Natural killer cell (primary cell): ENCODE measurements around the gene POT1. TPM values are rescaled to one million over a fixed set of nuclear protein-coding genes. Genes with fewer than 3 reads are reported as not detected.
A peak's percentile ranks its signal among the peaks of the same experiment; 100 is the strongest.
"Not testable (repeated sequence)": the region's sequence is repeated elsewhere in the genome, so short reads cannot be mapped to it uniquely, and the experiment has no call there.

Source experiments
- ATAC-seq, 3 donors: fragments of 150-1000 bp in 2 of 3; fragments of 200-7000 bp in 1 of 3; cut with Tn5 transposase; 1 replicate in 1 of 3; 2 replicates in 2 of 3; pipeline ENCODE4 v1.10.0; 2021; ENCODE audit warnings: mild to moderate bottlenecking in 2 of 3, moderate library complexity in 2 of 3
- DNase-seq, 2 donors: peaks; one replicate each; pipeline versions ENCODE4 v3.0.0 to v3.0.0-alpha.2; 2013 to 2021; ENCODE audit warnings: mixed read lengths in 1 of 2
- H3K27ac ChIP-seq: one replicate; pipeline ENCODE4 v1.5.1; 2013; ENCODE audit warnings: mild to moderate bottlenecking, low read length
- H3K27me3 ChIP-seq: one replicate; pipeline ENCODE4 v1.6.1; 2013; ENCODE audit warnings: low read length; ENCODE audit not compliant: control insufficient read depth, insufficient read depth
- H3K36me3 ChIP-seq: one replicate; pipeline ENCODE4 v1.6.1; 2013; ENCODE audit warnings: low read length; ENCODE audit not compliant: control insufficient read depth, insufficient read depth
- H3K4me1 ChIP-seq: one replicate; pipeline ENCODE4 v1.6.1; 2013; ENCODE audit warnings: low read length; ENCODE audit not compliant: control insufficient read depth, insufficient read depth
- H3K4me3 ChIP-seq: one replicate; pipeline ENCODE4 v1.5.1; 2013; ENCODE audit warnings: low read length
- H3K9me3 ChIP-seq: one replicate; pipeline ENCODE4 v1.6.1; 2013; ENCODE audit warnings: low read length; ENCODE audit not compliant: control insufficient read depth, insufficient read depth
- H3K27ac Mint-ChIP-seq, 2 donors: one replicate each; pipeline ENCODE4 v1.8.0; 2022; ENCODE audit warnings: mild to moderate bottlenecking in 2 of 2, mixed read lengths in 2 of 2, moderate library complexity in 1 of 2
- H3K27me3 Mint-ChIP-seq, 2 donors: one replicate each; pipeline ENCODE4 v1.8.0; 2022; ENCODE audit warnings: low read depth in 2 of 2, mixed read lengths in 2 of 2
- H3K36me3 Mint-ChIP-seq: one replicate; pipeline ENCODE4 v1.8.0; 2022; ENCODE audit warnings: mixed read lengths
- H3K4me1 Mint-ChIP-seq, 2 donors: one replicate each; pipeline ENCODE4 v1.8.0; 2022; ENCODE audit warnings: mixed read lengths in 2 of 2
- H3K4me3 Mint-ChIP-seq: one replicate; pipeline ENCODE4 v1.8.0; 2022; ENCODE audit warnings: mild to moderate bottlenecking, moderate library complexity, mixed read lengths
- H3K9me3 Mint-ChIP-seq, 2 donors: one replicate each; pipeline ENCODE4 v1.8.0; 2022; ENCODE audit warnings: mixed read lengths in 2 of 2
- WGBS: methylation state at CpG from one replicate; pipeline ENCODE4 v1.1.7; 2013; ENCODE audit warnings: missing lambda C conversion rate; ENCODE audit not compliant: insufficient coverage; 5-methylcytosine and 5-hydroxymethylcytosine counted together
- intact Hi-C: fragments of 100-400 bp; cut with micrococcal nuclease; formaldehyde crosslinking; loops from one replicate; pipeline ENCODE4 v1.14.2; 2022
- total RNA-seq, 4 donors: library from RNA; stranded (reverse); fragments of 120-200 nt in 1 of 4; gene quantifications; one replicate each; pipeline versions ENCODE4 v1.2.3 to v1.2.4, GENCODE V29; 2013 to 2022
- TF ChIP-seq, protein P1 (sequence below): fragments of 200-600 bp; IDR thresholded peaks from one replicate; pipeline ENCODE4 v1.8.0; 2022; ENCODE audit warnings: antibody characterized with exemption

The POT1 gene, protein sequence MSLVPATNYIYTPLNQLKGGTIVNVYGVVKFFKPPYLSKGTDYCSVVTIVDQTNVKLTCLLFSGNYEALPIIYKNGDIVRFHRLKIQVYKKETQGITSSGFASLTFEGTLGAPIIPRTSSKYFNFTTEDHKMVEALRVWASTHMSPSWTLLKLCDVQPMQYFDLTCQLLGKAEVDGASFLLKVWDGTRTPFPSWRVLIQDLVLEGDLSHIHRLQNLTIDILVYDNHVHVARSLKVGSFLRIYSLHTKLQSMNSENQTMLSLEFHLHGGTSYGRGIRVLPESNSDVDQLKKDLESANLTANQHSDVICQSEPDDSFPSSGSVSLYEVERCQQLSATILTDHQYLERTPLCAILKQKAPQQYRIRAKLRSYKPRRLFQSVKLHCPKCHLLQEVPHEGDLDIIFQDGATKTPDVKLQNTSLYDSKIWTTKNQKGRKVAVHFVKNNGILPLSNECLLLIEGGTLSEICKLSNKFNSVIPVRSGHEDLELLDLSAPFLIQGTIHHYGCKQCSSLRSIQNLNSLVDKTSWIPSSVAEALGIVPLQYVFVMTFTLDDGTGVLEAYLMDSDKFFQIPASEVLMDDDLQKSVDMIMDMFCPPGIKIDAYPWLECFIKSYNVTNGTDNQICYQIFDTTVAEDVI
- total RNA-seq = 10 to 100 TPM; 19.7 to 22.0 (median 20.8) TPM
- total RNA-seq (2013) = 48.0 TPM

DNA sequence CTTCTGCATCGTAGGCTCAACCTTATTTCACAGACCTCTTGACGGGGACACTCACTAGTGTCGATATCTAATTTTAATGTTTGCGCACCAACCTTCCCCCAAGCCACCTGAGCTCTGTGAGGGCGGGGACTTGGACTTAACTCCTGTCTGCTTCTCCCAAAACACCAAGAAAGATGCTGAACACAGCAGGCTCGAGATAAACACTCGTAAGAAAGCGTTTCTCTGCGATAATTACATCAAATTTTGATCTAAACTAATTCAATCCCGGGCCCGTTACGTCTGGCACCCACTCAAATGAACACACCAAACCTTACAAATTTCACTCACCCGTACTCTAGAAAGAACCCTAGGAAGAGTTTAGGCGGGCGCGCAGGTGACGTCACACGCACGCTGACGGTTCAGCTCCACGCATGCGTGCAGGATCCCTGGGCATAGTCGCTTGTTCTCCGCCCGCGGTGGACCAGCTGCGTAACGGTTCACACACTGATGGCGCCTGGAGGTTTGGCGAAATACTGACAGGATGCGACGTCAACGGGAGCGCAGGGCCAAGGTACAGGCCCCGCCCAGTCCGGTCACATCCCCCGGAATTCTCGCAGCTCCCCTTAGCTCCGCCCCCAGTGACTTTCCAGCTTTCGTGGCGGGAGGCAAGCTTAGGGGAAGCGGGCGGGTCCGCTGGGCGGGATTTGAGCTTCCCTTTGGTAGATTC is at the start of gene POT1:
Gene POT1 (minus strand): TSS at position 359 of the 706 bp plus-strand sequence. CDS start 32,652 bp downstream, outside the sequence.
- Mint-ChIP-seq H3K4me1 (peaks cover 23 to 27% of the 10 kb centered on the region in 2 donors), H3K4me3 (peak within 1 kb of the TSS; percentile 97), H3K36me3 (no peaks in the 10 kb centered on the region), H3K9me3 (no peaks in the 10 kb centered on the region), H3K27me3 (no peaks in the 10 kb centered on the region), H3K27ac (peak within 1 kb of the TSS; percentile 93 to 97)
- under 1% methylated on average over 45 of the region's 45 CpGs for WGBS
- Histone ChIP-seq H3K9me3 (no peaks in the 10 kb centered on the region), H3K36me3 (peaks cover 2% of the 10 kb centered on the region), H3K27me3 (no peaks in the 10 kb centered on the region), H3K4me3 (peak within 1 kb of the TSS; percentile 58), H3K27ac (peak within 1 kb of the TSS; percentile 83), H3K4me1 (peaks cover 2% of the 10 kb centered on the region)
- ATAC-seq = peak; percentile 97 to 99 (median 99)
- TF ChIP-seq, protein P1, sequence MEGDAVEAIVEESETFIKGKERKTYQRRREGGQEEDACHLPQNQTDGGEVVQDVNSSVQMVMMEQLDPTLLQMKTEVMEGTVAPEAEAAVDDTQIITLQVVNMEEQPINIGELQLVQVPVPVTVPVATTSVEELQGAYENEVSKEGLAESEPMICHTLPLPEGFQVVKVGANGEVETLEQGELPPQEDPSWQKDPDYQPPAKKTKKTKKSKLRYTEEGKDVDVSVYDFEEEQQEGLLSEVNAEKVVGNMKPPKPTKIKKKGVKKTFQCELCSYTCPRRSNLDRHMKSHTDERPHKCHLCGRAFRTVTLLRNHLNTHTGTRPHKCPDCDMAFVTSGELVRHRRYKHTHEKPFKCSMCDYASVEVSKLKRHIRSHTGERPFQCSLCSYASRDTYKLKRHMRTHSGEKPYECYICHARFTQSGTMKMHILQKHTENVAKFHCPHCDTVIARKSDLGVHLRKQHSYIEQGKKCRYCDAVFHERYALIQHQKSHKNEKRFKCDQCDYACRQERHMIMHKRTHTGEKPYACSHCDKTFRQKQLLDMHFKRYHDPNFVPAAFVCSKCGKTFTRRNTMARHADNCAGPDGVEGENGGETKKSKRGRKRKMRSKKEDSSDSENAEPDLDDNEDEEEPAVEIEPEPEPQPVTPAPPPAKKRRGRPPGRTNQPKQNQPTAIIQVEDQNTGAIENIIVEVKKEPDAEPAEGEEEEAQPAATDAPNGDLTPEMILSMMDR = no peak
- intact Hi-C loops = no loop called here
- DNase-seq = peak; percentile 93 to 99

DNA sequence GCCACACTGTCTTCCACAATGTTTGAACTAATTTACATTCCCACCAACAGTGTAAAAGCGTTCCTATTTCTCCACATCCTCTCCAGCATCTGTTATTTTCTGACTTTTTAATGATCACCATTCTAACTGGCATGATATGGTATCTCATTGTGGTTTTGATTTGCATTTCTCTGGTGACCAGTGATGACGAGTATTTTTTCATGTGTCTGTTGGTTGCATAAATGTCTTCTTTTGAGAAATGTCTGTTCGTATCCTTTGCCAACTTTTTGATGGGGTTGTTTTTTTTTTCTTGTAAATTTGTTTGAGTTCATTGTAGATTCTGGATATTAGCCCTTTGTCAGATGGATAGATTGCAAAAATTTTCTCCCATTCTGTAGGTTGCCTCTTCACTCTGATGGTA is 45.5 kb upstream of the POT1 start:
- H3K36me3 ChIP-seq, intact Hi-C loops: not testable (repeated sequence)
- 55% methylated on average over 3 of the region's 3 CpGs for WGBS

DNA sequence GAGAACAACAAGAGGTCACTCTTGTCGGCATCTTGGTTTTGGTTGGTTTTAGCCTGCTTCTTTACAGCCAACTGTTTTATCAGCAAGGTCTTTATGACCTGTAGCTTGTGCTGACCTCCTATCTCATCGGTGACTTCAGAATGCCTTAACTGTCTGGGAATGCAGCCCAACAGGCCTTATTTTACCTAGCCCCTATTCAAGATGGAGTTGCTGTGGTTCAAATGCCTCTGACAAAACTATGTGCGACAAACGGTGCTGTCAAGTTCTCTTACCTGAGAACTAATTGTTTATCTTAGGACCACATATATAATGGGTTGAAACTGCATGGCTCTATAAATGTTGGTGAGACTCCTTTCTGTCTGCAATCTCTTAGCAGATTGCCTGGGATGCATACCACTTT is 35.9 kb upstream of the POT1 start:
- H3K4me1 ChIP-seq = no peaks in the 10 kb centered on the region
- Mint-ChIP-seq H3K4me3 (no peak overlapping the region), H3K27ac (no peak overlapping the region), H3K9me3 (peaks cover 0 to 8% of the 10 kb centered on the region in 2 donors), H3K27me3 (no peaks in the 10 kb centered on the region), H3K36me3 (no peaks in the 10 kb centered on the region), H3K4me1 (no peaks in the 10 kb centered on the region)
- H3K4me3 ChIP-seq = no peak overlapping the region
- TF ChIP-seq, protein P1 = no peak
- intact Hi-C loops = no loop called here
- no peaks in the 10 kb centered on the region for H3K27me3 ChIP-seq
- H3K9me3 ChIP-seq = no peaks in the 10 kb centered on the region
- DNase-seq (no peak), ATAC-seq (no peak)
- no peaks in the 10 kb centered on the region for H3K36me3 ChIP-seq
- H3K27ac ChIP-seq = no peak overlapping the region
- 96% methylated on average over 4 of the region's 4 CpGs for WGBS

More for the DNA sequence above, 45.5 kb upstream of the POT1 start:
- not testable (repeated sequence) for H3K4me3 ChIP-seq, H3K4me1 ChIP-seq, H3K27me3 ChIP-seq, ATAC-seq, H3K27ac ChIP-seq, H3K4me3 Mint-ChIP-seq, H3K9me3 ChIP-seq, H3K27ac Mint-ChIP-seq, DNase-seq, H3K27me3 Mint-ChIP-seq, H3K4me1 Mint-ChIP-seq, H3K36me3 Mint-ChIP-seq
- peaks cover 10 to 19% of the 10 kb centered on the region in 2 donors for H3K9me3 Mint-ChIP-seq

DNA sequence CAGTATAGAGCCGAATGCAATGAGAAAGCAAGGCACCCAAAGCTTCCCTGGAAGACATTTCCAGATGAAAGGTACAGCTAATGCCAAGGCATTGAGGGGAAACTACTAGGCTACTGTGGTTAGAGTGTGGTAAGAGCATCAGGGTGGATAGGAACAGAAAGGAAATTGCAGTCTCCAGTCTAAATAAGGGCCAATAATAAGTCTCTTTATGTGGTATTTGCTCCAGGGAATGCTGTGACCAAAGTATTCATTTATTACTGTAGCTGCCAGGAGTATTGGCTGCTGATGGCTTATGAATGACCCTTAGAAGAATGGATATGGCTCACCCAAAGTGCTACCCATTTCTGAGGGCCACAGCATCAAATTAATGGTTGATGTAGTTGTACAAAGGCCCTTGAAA is 30.1 kb upstream of the POT1 start:
- Histone ChIP-seq H3K9me3 (peaks cover 7% of the 10 kb centered on the region), H3K27ac (no peak overlapping the region), H3K27me3 (no peaks in the 10 kb centered on the region), H3K36me3 (no peaks in the 10 kb centered on the region), H3K4me3 (no peak overlapping the region), H3K4me1 (no peaks in the 10 kb centered on the region)
- no peak for DNase-seq
- Mint-ChIP-seq H3K4me1 (no peaks in the 10 kb centered on the region), H3K36me3 (no peaks in the 10 kb centered on the region), H3K9me3 (peaks cover 3 to 13% of the 10 kb centered on the region in 2 donors), H3K27ac (no peak overlapping the region), H3K4me3 (no peak overlapping the region), H3K27me3 (no peaks in the 10 kb centered on the region)
- intact Hi-C loops = no loop called here
- ATAC-seq = no peak
- TF ChIP-seq, protein P1 = no peak
- 0% methylated on average over 1 of the region's 1 CpG for WGBS

DNA sequence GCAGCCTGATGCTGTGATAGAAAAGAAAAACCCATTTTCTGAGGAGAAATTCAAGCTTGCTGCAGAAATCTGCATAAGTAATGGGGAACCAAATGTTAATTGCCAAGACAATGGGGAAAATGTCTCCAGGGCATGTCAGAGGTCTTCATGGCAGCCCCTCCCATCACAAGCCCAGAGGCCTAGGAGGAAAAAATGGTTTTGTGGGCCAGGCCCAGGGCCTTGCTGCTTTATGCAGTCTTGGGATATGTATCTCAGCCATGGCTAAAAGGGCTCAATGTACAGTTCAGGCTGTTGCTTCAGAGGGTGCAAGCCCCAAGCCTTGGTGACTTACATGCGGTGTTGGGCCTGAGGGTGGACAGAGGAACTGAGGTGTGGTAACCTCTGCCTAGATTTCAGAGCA is 28.3 kb upstream of the POT1 start:
- intact Hi-C loops, H3K36me3 ChIP-seq: not testable (repeated sequence)

More for the DNA sequence above, 28.3 kb upstream of the POT1 start:
- DNase-seq, H3K4me1 ChIP-seq, H3K4me3 Mint-ChIP-seq, H3K36me3 Mint-ChIP-seq, ATAC-seq, H3K4me3 ChIP-seq, H3K4me1 Mint-ChIP-seq, H3K27me3 Mint-ChIP-seq, H3K27ac Mint-ChIP-seq, H3K27me3 ChIP-seq, H3K27ac ChIP-seq, H3K9me3 ChIP-seq: not testable (repeated sequence)
- peaks cover 3 to 11% of the 10 kb centered on the region in 2 donors for H3K9me3 Mint-ChIP-seq
- 100% methylated on average over 1 of the region's 1 CpG for whole genome bisulfite sequencing
